KMS-11 (cell line): ENCODE data around the gene ERMP1.
"Not testable (repeated sequence)": the region's sequence is repeated elsewhere in the genome, so short reads cannot be mapped to it uniquely, and the experiment has no call there.

Experiments used
- H2AFZ ChIP-seq: fragments of 200-600 bp; sonication (generic); 2 replicates; pipeline ENCODE4 v1.6.1; 2016; ENCODE audit warnings: antibody characterized with exemption, mixed run types, low read depth
- H3K27ac ChIP-seq: fragments of 200-600 bp; sonication (generic); 2 replicates; pipeline ENCODE4 v1.6.1; 2016; ENCODE audit warnings: mild to moderate bottlenecking, mixed run types
- H3K27me3 ChIP-seq: fragments of 200-600 bp; sonication (generic); 2 replicates; pipeline ENCODE4 v1.6.1; 2017; ENCODE audit warnings: mild to moderate bottlenecking, low read depth, mixed run types, moderate library complexity; ENCODE audit not compliant: insufficient read depth
- H3K36me3 ChIP-seq: fragments of 200-600 bp; sonication (generic); 2 replicates; pipeline ENCODE4 v1.6.1; 2017; ENCODE audit warnings: mild to moderate bottlenecking, mixed run types; ENCODE audit not compliant: insufficient read depth
- H3K4me1 ChIP-seq: fragments of 200-600 bp; sonication (generic); 2 replicates; pipeline ENCODE4 v1.6.1; 2016; ENCODE audit warnings: mild to moderate bottlenecking, low read depth, mixed run types; ENCODE audit not compliant: poor library complexity, severe bottlenecking
- H3K4me2 ChIP-seq: fragments of 200-600 bp; sonication (generic); 2 replicates; pipeline ENCODE4 v1.7.0; 2016; ENCODE audit warnings: mild to moderate bottlenecking, mixed run types
- H3K4me3 ChIP-seq: fragments of 200-600 bp; sonication (generic); IDR thresholded peaks from 2 replicates; pipeline ENCODE4 v1.6.1; 2017; ENCODE audit warnings: low read depth, low read length, mixed read lengths; ENCODE audit not compliant: insufficient read depth
- H3K79me2 ChIP-seq: fragments of 200-600 bp; sonication (generic); 2 replicates; pipeline ENCODE4 v1.6.1; 2016; ENCODE audit warnings: low read depth, mixed run types; ENCODE audit not compliant: insufficient read depth
- H3K9ac ChIP-seq: fragments of 200-600 bp; sonication (generic); 2 replicates; pipeline ENCODE4 v1.6.1; 2016; ENCODE audit warnings: mild to moderate bottlenecking, mixed run types
- H4K20me1 ChIP-seq: fragments of 200-600 bp; sonication (generic); 2 replicates; pipeline ENCODE4 v1.6.1; 2016; ENCODE audit warnings: mild to moderate bottlenecking, mixed run types; ENCODE audit not compliant: insufficient read depth
- TF ChIP-seq, protein P1 (sequence below): fragments of 200-600 bp; sonication (generic); conservative IDR thresholded peaks from 2 replicates; pipeline ENCODE4 v1.6.1; 2017; ENCODE audit warnings: low read depth, mild to moderate bottlenecking, antibody characterized with exemption, low read length, moderate library complexity, mixed read lengths

Gene ERMP1, protein sequence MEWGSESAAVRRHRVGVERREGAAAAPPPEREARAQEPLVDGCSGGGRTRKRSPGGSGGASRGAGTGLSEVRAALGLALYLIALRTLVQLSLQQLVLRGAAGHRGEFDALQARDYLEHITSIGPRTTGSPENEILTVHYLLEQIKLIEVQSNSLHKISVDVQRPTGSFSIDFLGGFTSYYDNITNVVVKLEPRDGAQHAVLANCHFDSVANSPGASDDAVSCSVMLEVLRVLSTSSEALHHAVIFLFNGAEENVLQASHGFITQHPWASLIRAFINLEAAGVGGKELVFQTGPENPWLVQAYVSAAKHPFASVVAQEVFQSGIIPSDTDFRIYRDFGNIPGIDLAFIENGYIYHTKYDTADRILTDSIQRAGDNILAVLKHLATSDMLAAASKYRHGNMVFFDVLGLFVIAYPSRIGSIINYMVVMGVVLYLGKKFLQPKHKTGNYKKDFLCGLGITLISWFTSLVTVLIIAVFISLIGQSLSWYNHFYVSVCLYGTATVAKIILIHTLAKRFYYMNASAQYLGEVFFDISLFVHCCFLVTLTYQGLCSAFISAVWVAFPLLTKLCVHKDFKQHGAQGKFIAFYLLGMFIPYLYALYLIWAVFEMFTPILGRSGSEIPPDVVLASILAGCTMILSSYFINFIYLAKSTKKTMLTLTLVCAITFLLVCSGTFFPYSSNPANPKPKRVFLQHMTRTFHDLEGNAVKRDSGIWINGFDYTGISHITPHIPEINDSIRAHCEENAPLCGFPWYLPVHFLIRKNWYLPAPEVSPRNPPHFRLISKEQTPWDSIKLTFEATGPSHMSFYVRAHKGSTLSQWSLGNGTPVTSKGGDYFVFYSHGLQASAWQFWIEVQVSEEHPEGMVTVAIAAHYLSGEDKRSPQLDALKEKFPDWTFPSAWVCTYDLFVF

DNA sequence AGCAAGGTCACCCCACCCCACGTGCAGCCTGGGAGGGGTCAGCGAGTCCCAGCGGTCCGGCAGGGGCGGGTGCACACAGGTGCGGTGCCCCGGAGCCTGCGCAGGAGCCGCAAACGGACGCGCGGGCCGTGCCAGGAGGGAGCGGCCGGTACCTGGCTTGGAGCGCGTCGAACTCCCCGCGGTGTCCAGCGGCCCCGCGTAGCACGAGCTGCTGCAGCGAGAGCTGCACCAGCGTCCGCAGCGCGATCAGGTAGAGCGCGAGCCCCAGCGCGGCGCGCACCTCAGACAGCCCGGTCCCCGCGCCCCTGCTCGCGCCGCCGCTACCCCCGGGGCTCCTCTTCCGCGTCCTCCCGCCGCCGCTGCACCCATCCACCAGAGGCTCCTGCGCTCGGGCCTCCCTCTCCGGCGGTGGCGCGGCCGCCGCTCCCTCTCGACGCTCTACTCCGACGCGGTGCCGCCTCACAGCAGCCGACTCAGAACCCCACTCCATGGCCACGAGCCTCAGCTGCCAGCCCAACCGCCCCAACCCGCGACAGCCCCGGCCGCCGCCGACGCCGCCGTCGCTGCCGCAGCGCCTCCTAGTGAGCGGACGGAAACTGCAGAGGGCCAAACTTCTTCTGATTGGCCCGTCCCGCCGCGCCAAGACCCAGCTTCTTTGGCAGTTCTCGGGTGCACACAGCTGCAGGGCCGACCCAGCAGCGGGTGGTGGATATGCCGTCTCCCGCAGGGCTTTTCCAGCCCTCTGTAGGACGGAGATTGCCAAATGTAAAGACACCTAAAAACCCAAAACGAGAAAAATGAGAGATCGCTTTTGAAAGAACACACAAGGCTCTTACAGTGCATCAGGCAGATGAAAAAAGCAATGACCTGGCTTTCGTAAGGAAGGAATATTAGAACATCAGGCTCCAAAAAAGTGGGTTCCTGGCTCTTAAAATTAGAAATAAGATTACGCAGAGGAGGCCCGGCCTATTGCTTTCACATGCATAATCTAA lies at the start of gene ERMP1:
Gene ERMP1 (minus strand): TSS at position 580 of the 992 bp plus-strand sequence. CDS start 90 bp downstream, at position 490.
- Histone ChIP-seq H3K79me2 (peaks cover 30% of the 10 kb centered on the region), H3K27me3 (no peaks in the 10 kb centered on the region), H3K27ac (peak within 1 kb of the TSS; percentile 69), H3K4me3 (no peak within 1 kb of the TSS), H3K36me3 (no peaks in the 10 kb centered on the region), H3K4me2 (peak within 1 kb of the TSS; percentile 84), H4K20me1 (0 out of 2 replicates have a peak, but pooled peaks cover 3% of the 10 kb centered on the region), H2AFZ (peak within 1 kb of the TSS; percentile 55), H3K9ac (peak within 1 kb of the TSS; percentile 75), H3K4me1 (peaks cover 26% of the 10 kb centered on the region)
- TF ChIP-seq, protein P1, sequence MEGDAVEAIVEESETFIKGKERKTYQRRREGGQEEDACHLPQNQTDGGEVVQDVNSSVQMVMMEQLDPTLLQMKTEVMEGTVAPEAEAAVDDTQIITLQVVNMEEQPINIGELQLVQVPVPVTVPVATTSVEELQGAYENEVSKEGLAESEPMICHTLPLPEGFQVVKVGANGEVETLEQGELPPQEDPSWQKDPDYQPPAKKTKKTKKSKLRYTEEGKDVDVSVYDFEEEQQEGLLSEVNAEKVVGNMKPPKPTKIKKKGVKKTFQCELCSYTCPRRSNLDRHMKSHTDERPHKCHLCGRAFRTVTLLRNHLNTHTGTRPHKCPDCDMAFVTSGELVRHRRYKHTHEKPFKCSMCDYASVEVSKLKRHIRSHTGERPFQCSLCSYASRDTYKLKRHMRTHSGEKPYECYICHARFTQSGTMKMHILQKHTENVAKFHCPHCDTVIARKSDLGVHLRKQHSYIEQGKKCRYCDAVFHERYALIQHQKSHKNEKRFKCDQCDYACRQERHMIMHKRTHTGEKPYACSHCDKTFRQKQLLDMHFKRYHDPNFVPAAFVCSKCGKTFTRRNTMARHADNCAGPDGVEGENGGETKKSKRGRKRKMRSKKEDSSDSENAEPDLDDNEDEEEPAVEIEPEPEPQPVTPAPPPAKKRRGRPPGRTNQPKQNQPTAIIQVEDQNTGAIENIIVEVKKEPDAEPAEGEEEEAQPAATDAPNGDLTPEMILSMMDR: peak; percentile 81

DNA sequence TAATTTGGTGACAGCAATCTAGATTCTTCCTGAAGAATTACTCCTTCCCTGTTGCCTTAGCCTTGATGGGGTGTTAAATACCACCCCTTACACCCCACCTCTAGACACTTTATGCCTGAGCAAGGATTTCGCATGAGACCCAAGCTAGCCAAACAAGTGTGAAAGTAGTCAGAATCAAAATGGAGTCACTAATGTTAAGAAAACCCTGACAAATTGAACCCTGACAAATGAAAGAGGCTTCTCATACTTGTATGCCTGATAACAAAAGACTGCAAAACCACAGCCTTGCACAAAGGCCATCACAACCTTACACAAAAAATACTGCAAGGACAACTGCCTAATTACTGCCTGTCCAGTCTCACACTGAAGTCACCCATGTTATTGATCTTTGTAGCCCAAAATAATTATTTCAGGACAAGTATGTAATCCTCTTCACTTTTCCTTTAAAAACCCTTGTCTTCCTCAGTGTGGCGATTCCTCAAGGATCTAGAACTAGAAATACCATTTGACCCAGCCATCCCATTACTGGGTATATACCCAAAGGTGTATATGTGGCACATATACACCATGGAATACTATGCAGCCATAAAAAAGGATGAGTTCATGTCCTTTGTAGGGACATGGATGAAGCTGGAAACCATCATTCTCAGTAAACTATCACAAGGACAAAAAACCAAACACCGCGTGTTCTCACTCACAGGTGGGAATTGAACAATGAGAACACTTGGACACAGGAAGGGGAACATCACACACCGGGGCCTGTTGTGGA lies 49.5 kb upstream of the ERMP1 start:
- not testable (repeated sequence) for H3K79me2 ChIP-seq, H3K4me2 ChIP-seq, H3K27me3 ChIP-seq, H4K20me1 ChIP-seq, H2AFZ ChIP-seq, H3K4me3 ChIP-seq, H3K27ac ChIP-seq, H3K4me1 ChIP-seq, H3K9ac ChIP-seq, H3K36me3 ChIP-seq

DNA sequence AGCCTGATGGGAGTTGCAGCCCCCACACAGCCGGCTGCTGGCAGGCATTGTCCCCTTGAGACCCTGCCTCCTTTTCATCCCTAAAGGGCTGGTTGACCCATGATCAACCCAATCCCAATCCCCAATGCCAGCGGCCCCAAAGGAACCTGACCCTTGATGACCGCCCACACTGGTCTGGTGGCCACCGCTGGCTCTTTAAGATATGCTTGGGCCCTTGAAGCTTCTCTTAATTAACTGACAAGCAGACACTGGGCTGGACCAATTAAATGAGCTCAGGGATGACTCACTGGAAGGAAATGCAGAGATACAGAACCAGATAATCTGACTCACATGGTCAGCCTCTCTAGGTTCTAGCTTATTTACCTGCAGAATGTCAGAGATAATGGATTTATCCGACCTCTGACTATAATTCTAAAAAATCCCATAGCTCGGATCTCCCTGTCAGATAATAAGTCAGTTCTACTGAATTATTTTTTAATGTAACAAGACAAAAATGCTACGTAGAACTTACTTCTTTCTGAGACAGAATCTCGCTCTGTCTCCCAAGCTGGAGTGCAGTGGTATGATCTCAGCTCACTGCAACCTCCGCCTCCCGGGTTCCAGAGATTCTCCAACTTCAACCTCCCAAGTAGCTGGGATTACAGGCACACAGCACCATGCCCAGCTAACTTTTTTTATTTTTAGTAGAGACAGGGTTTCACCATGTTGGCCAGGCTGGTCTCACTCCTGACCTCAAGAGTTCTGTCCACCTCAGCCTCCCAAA lies 46.7 kb upstream of the ERMP1 start:
- TF ChIP-seq, protein P1: no peak
- no peak overlapping the region for H3K9ac ChIP-seq
- no peak overlapping the region for H3K4me3 ChIP-seq
- H3K4me2 ChIP-seq: no peak overlapping the region
- H3K4me1 ChIP-seq: no peaks in the 10 kb centered on the region
- no peak overlapping the region for H2AFZ ChIP-seq
- no peaks in the 10 kb centered on the region for H3K27me3 ChIP-seq
- no peaks in the 10 kb centered on the region for H4K20me1 ChIP-seq
- no peak overlapping the region for H3K27ac ChIP-seq
- H3K79me2 ChIP-seq: no peaks in the 10 kb centered on the region
- no peaks in the 10 kb centered on the region for H3K36me3 ChIP-seq

DNA sequence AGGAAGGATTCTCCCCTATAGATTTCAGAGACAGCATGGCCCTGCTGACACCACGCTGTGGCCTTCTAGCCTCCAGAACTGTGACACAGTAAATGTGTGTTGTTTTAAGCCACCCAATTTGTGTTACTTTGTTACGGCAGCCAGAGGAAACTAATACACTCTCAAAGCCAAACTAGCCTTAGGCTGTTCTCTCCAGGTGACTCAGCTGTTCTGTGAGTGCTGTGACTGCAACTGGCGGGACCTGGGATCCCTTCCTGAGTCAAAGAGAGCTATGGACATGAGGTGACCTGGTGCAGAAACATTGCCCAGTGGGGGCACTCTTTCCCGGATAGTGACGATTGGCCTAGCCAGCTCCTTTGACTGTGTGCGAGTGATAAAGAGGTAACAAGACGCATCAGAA lies 43.8 kb upstream of the ERMP1 start:
- Histone ChIP-seq H3K9ac (no peak overlapping the region), H3K36me3 (no peaks in the 10 kb centered on the region), H4K20me1 (no peaks in the 10 kb centered on the region), H2AFZ (no peak overlapping the region), H3K27ac (no peak overlapping the region), H3K27me3 (no peaks in the 10 kb centered on the region), H3K79me2 (no peaks in the 10 kb centered on the region), H3K4me3 (no peak overlapping the region), H3K4me2 (no peak overlapping the region), H3K4me1 (no peaks in the 10 kb centered on the region)
- TF ChIP-seq, protein P1: no peak
